ENCODE measurements around the gene UBA6.
A peak's percentile ranks its signal among the peaks of the same experiment; 100 is the strongest.

Gene UBA6

GRCh38 chr4:67575232-67576058 is 125.5 kb downstream of the UBA6 start:
- DNase-seq: no peak

- DNase-seq: no peak
Observed at GRCh38 chr4:67573193-67573592, 127.8 kb downstream of the UBA6 start.

- DNase-seq: no peak
Observed at GRCh38 chr4:67571975-67572374, 129.0 kb downstream of the UBA6 start.

- no peak for DNase-seq
Observed at GRCh38 chr4:67570537-67570936, 130.4 kb downstream of the UBA6 start.

- peak; percentile 40 for DNase-seq
Observed at GRCh38 chr4:67568820-67569219, 132.1 kb downstream of the UBA6 start.

- no peak for DNase-seq
Observed at GRCh38 chr4:67566335-67566734, 134.6 kb downstream of the UBA6 start.

GRCh38 chr4:67565284-67565683 is 135.7 kb downstream of the UBA6 start:
- DNase-seq: peak; percentile 43

Measured in fibroblast of skin of right biceps (primary cell).